GM18858 (cell line): ENCODE data around the gene ANKH.
"Not testable (repeated sequence)": the region's sequence is repeated elsewhere in the genome, so short reads cannot be mapped to it uniquely, and the experiment has no call there.

Experiments
- ATAC-seq: cut with Tn5 transposase; IDR thresholded peaks from one replicate; pipeline ENCODE4 v1.9.1; 2021; ENCODE audit not compliant: unreplicated experiment

ANKH gene

GRCh38 chr5:14797385-14797784, 74.2 kb downstream of the ANKH start:
- not testable (repeated sequence) for ATAC-seq

- ATAC-seq, result no peak
Measured at GRCh38 chr5:14794583-14795230, 76.9 kb downstream of the ANKH start.

DNA sequence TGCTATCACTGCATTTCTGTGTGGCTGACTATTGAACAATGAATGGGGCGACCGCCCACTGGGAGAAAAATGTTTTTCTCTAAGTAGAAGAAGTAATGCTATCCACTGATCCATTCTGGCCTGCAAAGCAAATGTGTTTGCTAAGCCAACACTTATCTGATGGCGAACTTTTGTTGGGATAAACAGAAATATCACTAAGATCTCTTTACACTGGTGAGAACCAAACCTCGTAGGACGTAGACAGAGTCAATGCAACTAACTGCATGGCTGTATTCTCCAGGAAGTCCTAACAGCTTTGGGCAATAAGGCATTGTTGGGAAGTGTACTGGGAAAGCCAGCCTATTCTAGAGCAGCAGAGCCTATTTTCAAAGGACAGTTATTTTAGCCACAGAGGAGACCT, 77.7 kb downstream of the ANKH start:
- no peak for ATAC-seq

DNA sequence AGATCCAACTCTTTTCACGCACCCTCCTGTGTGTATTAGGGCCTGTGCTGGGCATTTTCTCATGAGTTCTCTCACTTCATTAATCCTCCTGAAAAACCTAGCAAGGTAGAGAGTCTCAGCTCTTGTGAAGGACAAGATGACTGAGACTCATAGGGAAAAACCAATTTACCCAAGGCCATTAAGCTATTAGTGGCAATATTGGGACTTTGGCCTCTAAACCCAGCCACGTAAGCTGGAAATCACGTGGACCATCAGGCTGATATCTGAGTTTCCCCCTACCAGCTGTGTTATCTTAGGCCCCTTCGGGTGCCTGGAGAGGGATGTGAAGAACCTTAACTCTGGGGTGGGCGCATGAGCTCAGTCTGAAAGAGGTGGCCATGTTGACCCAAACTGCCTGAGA, 80.7 kb downstream of the ANKH start:
- no peak for ATAC-seq

DNA sequence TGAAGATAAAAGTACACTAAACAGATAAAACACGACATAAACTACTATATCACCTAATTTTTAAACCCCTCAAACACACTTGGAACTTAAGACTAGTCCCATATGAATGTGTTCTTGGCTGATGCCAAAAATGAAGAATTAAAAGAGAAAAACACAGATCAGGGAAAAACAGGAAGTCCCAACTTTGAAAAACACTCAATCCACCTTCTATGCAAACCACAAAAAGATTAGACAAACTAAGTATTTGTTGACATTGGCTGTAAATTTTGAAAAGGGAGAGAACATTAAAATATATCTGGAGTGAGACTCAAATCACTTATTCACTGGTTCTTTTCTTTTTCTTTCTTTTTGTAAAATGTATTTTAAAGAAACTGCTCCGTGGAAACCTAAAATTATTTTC, 81.4 kb downstream of the ANKH start:
- no peak for ATAC-seq

DNA sequence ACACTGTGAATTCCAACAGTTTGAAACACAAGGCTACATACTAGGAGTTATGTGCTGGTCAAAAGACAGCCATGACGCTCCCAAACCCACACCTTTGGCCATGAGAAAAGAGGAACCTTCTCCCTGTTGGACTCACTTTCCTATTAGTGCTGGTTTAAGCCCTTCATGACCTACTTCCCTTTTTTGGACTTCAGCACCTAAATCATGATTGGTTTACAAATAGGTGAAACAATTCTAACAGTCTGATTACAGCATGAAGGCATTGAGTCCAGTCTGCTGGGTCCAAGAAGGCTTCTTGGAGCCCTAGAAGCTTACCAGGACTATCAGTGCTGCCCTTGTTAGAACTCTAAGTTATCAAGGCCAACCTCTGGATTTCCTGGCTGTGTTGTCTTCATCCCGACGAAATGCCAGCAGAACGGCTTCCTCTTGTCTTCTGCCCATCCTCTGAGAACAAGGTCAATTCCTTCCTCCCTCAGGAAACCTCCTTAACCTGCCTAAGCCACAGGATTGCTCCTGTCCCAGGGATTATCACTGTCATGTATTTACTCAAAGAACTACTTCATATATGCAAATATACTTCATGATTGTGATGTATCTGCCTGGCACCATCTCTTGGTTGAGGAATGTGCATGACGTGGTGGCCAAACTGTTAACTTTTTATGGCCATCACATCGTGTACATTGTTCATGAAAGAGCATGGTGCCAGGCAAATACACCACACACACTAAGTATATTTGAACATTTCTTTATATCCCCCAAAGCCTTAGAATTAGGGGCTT, 83.6 kb downstream of the ANKH start:
- no peak for ATAC-seq

- peak; percentile 79 for ATAC-seq
Measured at GRCh38 chr5:14783691-14784090, 87.9 kb downstream of the ANKH start.

- ATAC-seq, result no peak
Measured at GRCh38 chr5:14782591-14782990, 89.0 kb downstream of the ANKH start.

- peak; percentile 59 for ATAC-seq
Measured at GRCh38 chr5:14781106-14781505, 90.5 kb downstream of the ANKH start.

- no peak for ATAC-seq
Measured at GRCh38 chr5:14779975-14780374, 91.6 kb downstream of the ANKH start.

- no peak for ATAC-seq
Measured at GRCh38 chr5:14778792-14779070, 92.8 kb downstream of the ANKH start.

DNA sequence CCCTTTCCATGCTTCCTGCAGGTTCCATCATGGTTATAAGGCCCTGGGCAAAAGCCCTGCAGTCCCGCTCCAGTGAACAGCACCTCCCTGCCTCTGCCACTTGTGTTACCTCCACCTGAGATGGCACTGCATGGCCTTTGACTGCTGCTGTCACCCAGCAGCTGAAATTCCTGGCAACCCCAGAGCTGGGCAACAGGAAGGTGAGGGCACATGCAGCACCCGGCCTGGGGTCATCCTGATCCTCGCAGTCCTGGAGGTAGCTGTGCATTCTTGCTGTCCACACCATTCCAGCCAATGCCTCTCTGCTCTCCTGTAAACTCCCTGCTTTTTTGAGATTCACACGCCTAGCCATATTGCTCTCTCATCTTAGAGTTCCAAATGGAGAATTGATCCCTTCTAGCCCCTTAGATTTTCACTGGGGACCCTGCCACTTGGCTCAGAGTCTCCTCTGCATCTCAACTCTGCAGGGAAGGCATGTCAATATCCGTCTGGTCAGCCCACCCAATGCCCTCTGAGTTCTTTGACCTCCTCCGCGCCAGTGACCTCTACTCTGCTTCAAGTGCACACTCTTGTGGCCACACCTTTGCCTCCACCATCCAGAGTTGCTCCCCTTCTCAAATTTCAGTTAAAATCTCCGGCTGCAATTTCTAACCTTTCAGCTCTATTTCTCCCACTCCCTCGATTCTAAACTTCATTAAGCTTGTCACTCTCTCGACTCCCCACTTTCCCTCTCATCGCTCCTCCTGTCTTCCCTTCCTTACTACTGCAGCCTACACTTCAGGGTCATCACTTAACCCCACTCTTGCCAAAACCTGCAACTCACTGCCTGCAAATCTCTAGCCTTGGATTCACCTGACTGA, 93.4 kb downstream of the ANKH start:
- ATAC-seq, result no peak

GRCh38 chr5:14777187-14777586, 94.4 kb downstream of the ANKH start:
- ATAC-seq, result no peak

GRCh38 chr5:14776602-14777001, 95.0 kb downstream of the ANKH start:
- ATAC-seq, result no peak

- no peak for ATAC-seq
Measured at GRCh38 chr5:14775857-14776256, 95.7 kb downstream of the ANKH start.

DNA sequence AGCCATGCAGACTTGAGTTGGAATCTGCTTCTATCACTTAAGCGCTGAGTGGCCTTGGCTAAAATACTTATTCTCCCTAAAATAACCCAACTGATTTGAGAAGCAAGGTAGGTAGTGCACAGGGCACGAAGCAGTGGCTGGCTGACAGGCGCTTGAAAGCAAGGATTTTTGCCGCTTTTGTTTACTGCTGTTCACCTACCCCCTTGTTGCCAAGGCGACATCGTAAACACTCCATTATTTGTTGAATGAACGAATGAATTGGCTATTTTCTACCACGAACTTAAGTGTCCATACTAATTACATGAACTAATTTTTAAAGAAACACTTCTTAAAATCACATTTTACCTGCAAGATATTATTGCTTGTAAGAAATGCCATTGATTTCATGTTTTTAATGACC, 98.0 kb downstream of the ANKH start:
- ATAC-seq, result no peak

- ATAC-seq, result no peak
Measured at GRCh38 chr5:14771972-14772371, 99.6 kb downstream of the ANKH start.

DNA sequence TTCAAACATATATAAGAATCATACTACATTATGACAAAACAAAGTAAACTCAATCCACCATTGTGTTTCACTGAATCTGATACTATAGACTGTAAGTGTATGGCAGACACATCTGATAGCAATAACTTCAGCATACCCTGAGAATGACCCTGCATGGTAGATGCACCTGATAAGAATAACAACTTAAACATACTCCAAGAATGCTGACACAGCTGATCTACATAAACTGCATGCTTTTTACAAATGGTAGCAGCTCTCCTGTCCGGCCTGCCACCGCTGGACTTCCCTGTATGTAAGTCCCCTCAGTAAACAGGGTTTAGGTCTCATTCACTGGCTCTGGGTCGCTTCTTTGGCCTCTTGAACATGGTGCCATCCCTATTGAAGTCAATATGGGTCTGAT, 100.4 kb downstream of the ANKH start:
- no peak for ATAC-seq

GRCh38 chr5:14768508-14769365, 102.8 kb downstream of the ANKH start:
- ATAC-seq, result no peak

GRCh38 chr5:14767735-14768507, 103.7 kb downstream of the ANKH start:
- no peak for ATAC-seq
